ENCODE data around the gene ZNF135. TPM values are rescaled to one million over a fixed set of nuclear protein-coding genes. Genes with fewer than 3 reads are reported as not detected.

ZNF135 gene
- total RNA-seq, 1 donor from 2014 or later = 0.46 TPM

DNA sequence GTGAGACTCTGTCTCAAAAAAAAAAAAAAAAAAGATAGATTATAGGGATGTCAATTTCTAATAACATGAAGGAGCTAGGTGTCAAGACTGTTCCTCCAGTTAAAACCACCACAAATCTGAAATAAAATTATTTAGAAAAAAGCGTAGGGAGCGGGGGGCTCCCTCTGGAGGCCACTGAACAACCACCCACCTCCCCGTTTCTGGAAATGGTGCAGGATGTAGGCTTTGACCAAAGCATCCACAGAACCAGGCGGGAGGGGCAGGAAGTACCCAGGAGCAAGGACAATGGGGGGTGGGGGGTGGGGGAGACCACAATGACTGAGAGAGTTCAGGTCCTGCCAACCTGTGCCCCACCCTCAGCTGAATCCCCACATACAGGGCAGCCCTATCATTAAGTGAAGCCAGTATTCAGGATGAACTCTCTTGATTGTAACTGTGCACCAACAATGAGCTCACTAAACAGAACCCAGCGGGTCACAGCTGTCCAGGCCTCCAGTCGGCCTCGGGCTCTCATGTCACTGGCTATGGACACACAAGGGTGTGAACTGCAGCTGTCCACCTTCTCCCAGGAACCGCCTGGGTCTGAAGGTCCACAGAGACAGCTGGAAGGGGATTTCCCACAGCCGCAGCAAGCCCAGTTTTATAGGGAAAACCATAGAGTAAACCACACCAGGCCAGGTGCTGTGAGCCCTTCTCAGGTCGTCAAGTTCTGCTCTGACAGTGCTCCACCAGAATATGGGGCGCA lies 32.3 kb downstream of the ZNF135 start:
- no peak for DNase-seq (ENCODE audit: low read depth, low spot score)

DNA sequence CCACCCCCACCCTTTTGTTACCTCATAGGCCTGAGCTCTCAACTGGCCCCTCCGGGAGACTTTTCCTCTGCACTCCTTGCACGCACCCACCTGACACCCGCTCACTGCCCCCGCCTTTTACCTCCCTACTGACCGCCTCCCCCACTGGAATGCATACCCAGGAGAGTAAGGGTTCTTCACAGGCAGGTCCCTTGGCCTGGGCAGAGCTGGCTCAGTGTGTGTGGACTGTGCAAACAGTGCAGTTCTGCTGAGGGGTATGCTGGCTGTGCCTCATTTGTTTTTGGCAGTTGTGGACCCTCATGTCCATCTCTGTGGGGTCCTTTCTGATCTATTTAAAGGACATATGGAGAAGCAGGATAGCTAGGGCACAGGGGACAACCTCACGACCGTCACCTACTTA lies 34.0 kb downstream of the ZNF135 start:
- DNase-seq (ENCODE audit: low read depth, low spot score) = no peak

DNA sequence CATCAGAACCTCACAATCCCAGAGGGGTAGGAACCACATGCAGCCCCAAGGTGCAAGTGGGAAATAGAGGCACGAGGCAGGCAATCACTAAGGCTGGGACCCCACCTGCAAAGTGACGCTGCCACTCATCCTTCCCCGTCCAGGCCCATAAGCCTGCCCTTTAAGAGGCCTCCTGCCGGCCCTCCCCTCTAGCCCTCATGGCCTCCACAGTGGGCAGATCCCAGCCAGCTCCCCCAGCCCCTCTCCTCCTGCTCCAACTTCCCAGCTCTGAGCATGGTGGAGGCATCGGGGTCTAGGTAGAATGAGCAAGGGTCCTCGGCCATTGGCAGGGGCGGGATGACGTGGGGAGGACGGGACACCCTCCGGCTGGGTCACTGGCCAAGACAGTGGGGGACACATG lies 36.2 kb downstream of the ZNF135 start:
- DNase-seq (ENCODE audit: low read depth, low spot score) = no peak

DNA sequence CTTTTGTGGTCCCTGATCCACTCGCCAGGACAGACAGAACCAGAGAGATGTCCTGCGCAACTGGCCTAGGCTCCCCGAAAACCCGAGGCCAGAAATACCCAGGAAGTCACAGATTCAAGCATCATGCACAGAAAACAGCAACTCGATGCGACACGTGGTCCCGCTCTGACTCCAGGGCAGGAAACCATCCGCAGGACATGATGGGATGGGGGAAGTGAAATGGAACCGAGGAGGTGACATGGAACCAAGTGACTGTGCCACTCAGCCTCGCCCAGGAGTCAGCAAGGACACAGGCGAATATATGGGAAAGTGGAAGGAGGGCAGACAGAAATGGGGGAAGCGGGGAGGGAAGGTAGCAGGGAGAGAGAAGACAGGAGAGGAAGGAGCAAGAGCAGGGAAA lies 37.8 kb downstream of the ZNF135 start:
- DNase-seq (ENCODE audit: low read depth, low spot score) = no peak

- DNase-seq (ENCODE audit: low read depth, low spot score) = no peak
Measured at GRCh38 chr19:58097349-58097748, 38.3 kb downstream of the ZNF135 start.

- peak; percentile 85 for DNase-seq (ENCODE audit: low read depth, low spot score)
Measured at GRCh38 chr19:58097781-58098681, 38.9 kb downstream of the ZNF135 start, which contains the start of gene ZSCAN18. TSS of gene ZSCAN18 (minus strand) at chr19:58098231. CDS start at chr19:58090267, 7,964 bp downstream.

- DNase-seq (ENCODE audit: low read depth, low spot score) = no peak
Measured at GRCh38 chr19:58098682-58098998, 39.6 kb downstream of the ZNF135 start.

DNA sequence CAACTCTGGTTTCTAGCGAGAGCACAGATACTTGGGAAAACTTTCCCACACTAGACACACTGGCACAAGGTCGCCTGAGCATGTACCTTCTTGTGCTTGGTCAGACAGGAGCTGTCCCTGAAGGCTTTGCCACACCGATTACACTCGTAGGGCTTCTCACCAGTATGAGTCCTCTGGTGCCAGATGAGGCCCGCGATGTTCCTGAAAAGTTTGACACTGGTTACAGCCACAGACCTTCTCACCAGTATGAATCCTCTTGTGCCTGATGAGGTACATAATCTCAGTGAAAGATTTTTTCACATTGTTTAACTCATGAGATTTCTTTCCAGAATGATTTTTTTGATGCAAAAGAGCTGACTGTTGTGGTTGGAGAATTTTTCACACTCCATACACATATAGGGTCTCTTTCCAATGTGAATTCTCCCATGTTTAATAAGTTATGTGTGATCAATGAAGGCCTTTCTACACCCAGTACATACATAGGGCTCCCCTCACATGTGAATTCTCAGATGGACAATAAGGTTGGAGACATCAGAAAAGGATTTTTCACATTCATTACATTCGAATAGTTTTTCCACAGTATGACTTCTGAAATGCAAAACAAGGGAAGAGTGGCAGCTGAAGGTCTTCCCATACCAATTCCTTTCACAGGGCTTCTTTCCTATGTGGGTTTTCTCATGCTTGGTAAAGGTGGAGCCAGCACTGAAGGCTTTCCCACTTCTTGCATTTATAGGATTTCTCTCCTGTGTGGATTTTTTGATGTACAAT lies 48.9 kb downstream of the ZNF135 start:
- DNase-seq (ENCODE audit: low read depth, low spot score) = no peak

DNA sequence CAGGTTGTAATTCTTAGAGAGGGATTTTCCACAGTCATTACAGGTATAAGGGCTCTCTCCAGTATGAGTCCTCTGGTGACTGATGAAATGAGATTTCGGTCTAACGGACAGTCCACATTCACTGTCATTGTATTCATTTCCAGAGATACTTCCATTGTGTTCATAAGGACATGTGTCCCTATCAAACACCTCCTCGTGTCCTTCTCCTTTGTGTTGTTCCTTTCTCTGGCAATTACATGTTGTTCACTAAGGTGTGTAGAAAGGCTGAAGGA lies 49.4 kb downstream of the ZNF135 start:
- no peak for DNase-seq (ENCODE audit: low read depth, low spot score)

- no peak for DNase-seq (ENCODE audit: low read depth, low spot score)
Measured at GRCh38 chr19:58117841-58118575, 58.9 kb downstream of the ZNF135 start.

DNA sequence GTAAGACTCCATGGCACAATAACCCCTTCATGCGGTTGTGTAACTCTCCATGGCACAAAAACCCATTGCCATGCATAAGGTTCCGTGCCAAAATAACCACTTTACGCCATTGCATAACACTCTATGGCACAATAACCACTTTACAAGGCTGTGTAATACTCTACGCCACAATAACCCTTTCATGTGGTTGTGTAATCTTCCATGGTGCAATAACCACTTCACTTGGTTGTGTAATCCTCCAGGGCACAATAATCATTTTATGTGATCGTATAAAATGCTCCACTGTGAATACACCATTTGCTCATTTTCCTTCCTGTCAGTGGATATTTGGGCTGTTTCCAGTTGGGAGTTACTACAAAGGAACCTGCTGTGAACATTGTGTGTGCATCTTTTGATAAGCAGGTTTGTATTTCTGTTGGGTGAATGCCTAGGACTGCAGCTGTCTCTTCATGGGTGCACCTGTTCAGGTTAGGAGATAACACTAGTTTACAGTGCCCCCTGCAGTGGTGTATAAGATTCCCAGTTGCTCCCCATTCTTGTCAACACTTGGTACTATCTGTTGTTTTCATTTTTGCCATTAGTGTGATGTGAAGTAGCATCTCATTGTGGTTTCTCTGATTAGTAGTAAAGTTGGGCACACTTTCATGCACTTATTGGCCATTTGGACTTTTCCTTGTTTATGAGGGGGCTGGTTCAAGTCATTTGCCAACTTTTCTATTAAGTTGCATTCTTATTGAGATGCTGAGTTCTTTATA lies 60.1 kb downstream of the ZNF135 start:
- DNase-seq (ENCODE audit: low read depth, low spot score) = no peak

Other genes with a start within 250 kb of the ZNF135 start
- 5.8 and 9.2 TPM in 2 replicates for gene ZNF552, start 244.4 kb upstream of the ZNF135 start, total RNA-seq
- gene ZNF587B, start 229.0 kb upstream of the ZNF135 start, total RNA-seq = 24.7 and 29.6 TPM in 2 replicates
- gene ZNF587, start 209.4 kb upstream of the ZNF135 start, total RNA-seq = 20.7 and 21.5 TPM in 2 replicates
- gene ZNF814, start 170.2 kb upstream of the ZNF135 start, total RNA-seq = 6.1 and 10.8 TPM in 2 replicates
- 9.6 and 16.7 TPM in 2 replicates for gene ZNF417, start 142.7 kb upstream of the ZNF135 start, total RNA-seq
- 4.6 and 6.6 TPM in 2 replicates for gene ZNF418, start 123.9 kb upstream of the ZNF135 start, total RNA-seq
- gene ZNF256, start 111.6 kb upstream of the ZNF135 start, total RNA-seq = 4.4 and 5.6 TPM in 2 replicates
- 0.20 TPM in 1 of 2 replicates, not detected in the other for gene C19orf18, start 84.7 kb upstream of the ZNF135 start, total RNA-seq
- gene ZNF606, start 56.5 kb upstream of the ZNF135 start, total RNA-seq = 8.3 and 12.6 TPM in 2 replicates
- gene ZSCAN1, start 25.3 kb upstream of the ZNF135 start, total RNA-seq = not detected in 2 replicates
- 19.7 and 33.3 TPM in 2 replicates for gene ZSCAN18, start 38.9 kb downstream of the ZNF135 start, total RNA-seq
- gene ZNF329, start 91.5 kb downstream of the ZNF135 start, total RNA-seq = 10.0 and 12.5 TPM in 2 replicates
- 19.7 and 28.6 TPM in 2 replicates for gene ZNF274, start 123.8 kb downstream of the ZNF135 start, total RNA-seq
- gene ZNF544, start 169.6 kb downstream of the ZNF135 start, total RNA-seq = 54.7 and 73.2 TPM in 2 replicates
- gene ZNF8, start 219.7 kb downstream of the ZNF135 start, total RNA-seq = 3.7 and 3.8 TPM in 2 replicates
- 13.2 and 19.3 TPM in 2 replicates for gene ERVK3-1, start 246.1 kb downstream of the ZNF135 start, total RNA-seq

Data from pulmonary artery endothelial cell (primary cell).